Activated T-cell treated with anti-CD3 and anti-CD28 coated beads, Interleukin-2, amount 50 U/mL, for 72 hours (primary cell): Measurements from ENCODE around the gene MACROH2A2. TPM values are rescaled to one million over a fixed set of nuclear protein-coding genes. Genes with fewer than 3 reads are reported as not detected.

Source experiments
- ATAC-seq, 2 donors: fragments of 150-1000 bp; cut with Tn5 transposase; replicated peaks in 1 of 2; 2 replicates each; pipeline ENCODE4 v1.10.0; 2021; ENCODE audit warnings: moderate library complexity in 2 of 2, mild to moderate bottlenecking in 1 of 2
- DNase-seq, 2 donors: peaks; one replicate each; pipeline ENCODE4 v3.0.0; 2021 to 2022; ENCODE audit warnings: mixed read lengths in 1 of 2
- H3K27ac Mint-ChIP-seq: one replicate; pipeline ENCODE4 v1.8.0; 2022; ENCODE audit warnings: mild to moderate bottlenecking, moderate library complexity, mixed read lengths
- H3K27me3 Mint-ChIP-seq: one replicate; pipeline ENCODE4 v1.8.0; 2022; ENCODE audit warnings: low read depth, mixed read lengths
- H3K36me3 Mint-ChIP-seq, 2 donors: one replicate each; pipeline ENCODE4 v1.8.0; 2022; ENCODE audit warnings: mixed read lengths in 2 of 2, mild to moderate bottlenecking in 1 of 2; ENCODE audit not compliant: insufficient read depth in 2 of 2
- H3K4me1 Mint-ChIP-seq: one replicate; pipeline ENCODE4 v1.8.0; 2022; ENCODE audit warnings: low read depth, mixed read lengths
- H3K4me3 Mint-ChIP-seq, 2 donors: one replicate each; pipeline ENCODE4 v1.8.0; 2022; ENCODE audit warnings: mild to moderate bottlenecking in 2 of 2, mixed read lengths in 2 of 2, moderate library complexity in 2 of 2
- H3K9me3 Mint-ChIP-seq, 2 donors: one replicate each; pipeline ENCODE4 v1.8.0; 2022; ENCODE audit warnings: mixed read lengths in 2 of 2
- total RNA-seq, 2 donors: library from RNA; stranded (reverse); gene quantifications; one replicate each; pipeline ENCODE4 v1.2.3, GENCODE V29; 2022

The MACROH2A2 gene
- total RNA-seq, 2 donors from 2014 or later: 6.2 to 8.4 TPM

- Mint-ChIP-seq H3K27ac (no peak overlapping the region), H3K9me3 (no peaks in the 10 kb centered on the region), H3K27me3 (no peaks in the 10 kb centered on the region), H3K36me3 (no peaks in the 10 kb centered on the region), H3K4me1 (peaks cover 3% of the 10 kb centered on the region), H3K4me3 (no peak overlapping the region)
- DNase-seq: no peak
- no peak for ATAC-seq
Measured at GRCh38 chr10:70126700-70127395, 74.2 kb downstream of the MACROH2A2 start.

DNA sequence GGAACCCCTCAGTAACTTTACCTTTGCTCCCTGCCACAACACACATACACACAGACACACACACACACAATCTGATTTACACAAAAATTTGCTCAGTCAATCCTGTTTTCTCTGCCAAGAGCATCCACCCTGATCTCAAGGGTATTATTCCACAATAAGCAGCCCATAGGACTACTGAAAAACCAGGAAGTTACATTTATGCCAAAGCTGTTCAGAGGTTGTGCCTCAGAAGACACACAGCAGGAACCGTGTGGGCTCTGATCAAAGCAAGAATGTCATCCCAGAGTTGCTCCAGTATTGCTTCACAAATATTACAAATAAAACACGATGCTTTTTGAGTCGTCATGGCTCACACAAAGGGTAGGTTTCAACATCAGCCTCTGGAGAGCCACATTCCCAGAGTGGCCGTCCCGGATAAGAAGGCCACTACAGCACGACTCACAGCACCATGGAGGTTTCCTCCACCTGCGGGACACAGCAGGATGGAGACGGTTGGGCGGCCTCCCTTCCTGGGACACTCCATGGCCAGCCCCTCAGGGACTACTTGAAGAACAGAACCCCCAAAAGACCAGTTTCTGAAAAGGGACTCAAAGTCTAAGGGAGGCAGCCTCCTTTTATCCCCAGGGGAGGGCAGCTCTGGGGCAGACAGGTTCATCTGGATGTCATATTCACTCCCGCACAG lies 78.4 kb downstream of the MACROH2A2 start:
- H3K36me3 Mint-ChIP-seq: peaks cover 0 to 1% of the 10 kb centered on the region in 2 donors
- no peaks in the 10 kb centered on the region for H3K27me3 Mint-ChIP-seq
- no peak for ATAC-seq
- H3K27ac Mint-ChIP-seq: no peak overlapping the region
- peak overlapping the region; percentile 93 to 96 for H3K4me3 Mint-ChIP-seq
- no peaks in the 10 kb centered on the region for H3K9me3 Mint-ChIP-seq
- peaks cover 20% of the 10 kb centered on the region for H3K4me1 Mint-ChIP-seq
- no peak for DNase-seq

DNA sequence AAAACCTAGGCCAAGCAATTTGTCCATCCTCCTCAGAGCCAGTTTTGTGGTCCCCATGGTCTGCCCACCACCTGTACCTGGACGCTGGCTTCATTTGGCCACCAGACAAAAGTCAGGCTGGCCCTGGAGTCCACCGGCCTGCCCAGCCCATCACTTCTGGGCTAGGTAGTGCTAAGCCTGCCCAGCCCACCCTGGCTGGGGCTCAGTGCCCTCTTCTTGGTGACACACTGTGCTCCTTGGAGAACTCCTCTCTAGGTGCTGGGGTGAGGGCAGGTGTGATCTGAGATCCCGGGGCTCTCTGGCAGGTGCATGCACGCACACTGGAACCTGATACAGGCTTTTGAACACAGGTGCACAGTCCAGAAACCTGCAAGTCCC lies 78.9 kb downstream of the MACROH2A2 start:
- H3K4me3 Mint-ChIP-seq: peak overlapping the region; percentile 93 to 96
- H3K27ac Mint-ChIP-seq: no peak overlapping the region
- peaks cover 20% of the 10 kb centered on the region for H3K4me1 Mint-ChIP-seq
- no peaks in the 10 kb centered on the region for H3K27me3 Mint-ChIP-seq
- H3K9me3 Mint-ChIP-seq: no peaks in the 10 kb centered on the region
- ATAC-seq (no peak), DNase-seq (no peak)
- peaks cover 0 to 1% of the 10 kb centered on the region in 2 donors for H3K36me3 Mint-ChIP-seq

DNA sequence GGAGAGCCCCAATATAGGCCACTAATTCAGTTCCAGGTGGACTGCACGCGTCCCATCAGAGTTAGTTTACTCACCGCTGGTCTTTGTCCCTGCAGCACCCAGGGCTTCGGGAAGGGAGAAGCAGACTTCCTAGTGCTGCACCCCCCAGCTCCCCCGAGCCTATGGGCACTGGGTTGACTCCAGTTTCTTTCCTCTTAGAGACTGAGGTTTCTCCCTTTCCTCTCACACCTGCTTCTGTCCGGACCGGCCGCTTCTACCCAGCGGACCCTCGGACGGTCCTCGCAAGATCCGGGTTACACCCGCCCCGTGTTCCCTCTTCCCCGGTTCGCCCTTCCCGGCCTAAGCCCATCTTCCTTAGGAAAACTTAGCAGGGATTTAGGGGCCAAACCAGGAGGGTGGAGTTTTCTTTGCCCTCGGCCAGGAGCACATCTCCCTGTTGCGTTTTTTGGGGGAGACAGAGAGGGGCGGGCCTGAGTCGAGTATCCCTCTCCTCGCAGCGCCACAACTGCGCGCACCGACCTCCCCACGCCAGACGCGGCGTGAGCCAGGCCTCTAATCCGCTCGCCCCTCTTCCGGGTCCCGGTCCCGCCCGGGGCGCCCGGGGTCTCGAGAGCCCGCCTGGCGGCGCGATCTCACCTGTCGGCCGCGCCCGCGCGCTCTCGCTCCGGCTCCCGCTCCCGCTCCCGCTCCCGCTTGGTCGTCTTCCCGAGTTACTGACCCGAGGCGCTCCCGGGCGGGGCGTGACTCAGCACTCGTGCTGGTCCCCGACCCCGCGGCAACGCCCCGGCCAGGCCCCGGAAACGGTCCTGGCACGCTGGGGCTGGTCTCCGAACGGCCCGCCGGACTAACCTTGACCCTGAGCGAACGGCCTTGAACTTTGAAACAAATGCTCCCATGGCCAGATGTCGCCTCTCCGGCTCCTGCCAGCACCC lies 79.7 kb downstream of the MACROH2A2 start, which contains the start of gene AIFM2:
Gene AIFM2 (minus strand): TSS at position 728 of the 932 bp plus-strand sequence. CDS start 8,741 bp downstream, outside the sequence.
- Mint-ChIP-seq H3K9me3 (no peaks in the 10 kb centered on the region), H3K4me3 (peak within 1 kb of the TSS; percentile 93 to 96), H3K27me3 (no peaks in the 10 kb centered on the region), H3K4me1 (peaks cover 20% of the 10 kb centered on the region), H3K27ac (peak within 1 kb of the TSS; percentile 96), H3K36me3 (peaks cover 0 to 1% of the 10 kb centered on the region in 2 donors)
- ATAC-seq (peak; percentile 82 to 88), DNase-seq (peak; percentile 55 to 73)

DNA sequence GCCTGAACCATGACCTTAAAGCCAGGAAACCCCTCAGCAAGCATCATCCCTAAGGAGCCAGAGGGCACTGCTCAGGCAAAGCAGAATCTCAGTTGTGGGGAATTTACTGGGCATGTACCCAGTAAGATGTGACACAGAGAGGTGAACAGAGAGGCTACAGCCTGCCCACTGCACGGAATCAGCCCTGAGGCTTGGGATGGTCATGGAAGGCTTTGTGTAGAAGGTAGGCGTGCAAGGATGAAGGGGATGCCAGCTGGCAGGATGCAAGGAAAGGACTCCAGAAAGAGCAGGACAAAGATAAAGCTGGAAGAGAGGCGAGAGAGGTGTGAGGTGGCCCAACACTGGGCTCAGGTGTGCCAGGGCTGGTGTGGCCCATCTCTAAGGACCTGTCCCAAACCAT lies 82.4 kb downstream of the MACROH2A2 start:
- ATAC-seq (no peak), DNase-seq (no peak)
- Mint-ChIP-seq H3K36me3 (peaks cover 0 to 1% of the 10 kb centered on the region in 2 donors), H3K27ac (no peak overlapping the region), H3K4me3 (no peak overlapping the region), H3K4me1 (peaks cover 20% of the 10 kb centered on the region), H3K9me3 (no peaks in the 10 kb centered on the region), H3K27me3 (no peaks in the 10 kb centered on the region)

- no peak for DNase-seq
- no peak for ATAC-seq
- no peak overlapping the region for H3K27ac Mint-ChIP-seq
- H3K27me3 Mint-ChIP-seq: no peaks in the 10 kb centered on the region
- H3K4me1 Mint-ChIP-seq: peaks cover 20% of the 10 kb centered on the region
- no peaks in the 10 kb centered on the region for H3K9me3 Mint-ChIP-seq
- no peak overlapping the region for H3K4me3 Mint-ChIP-seq
- peaks cover 0 to 1% of the 10 kb centered on the region in 2 donors for H3K36me3 Mint-ChIP-seq
Measured at GRCh38 chr10:70135684-70136083, 83.0 kb downstream of the MACROH2A2 start.

- DNase-seq (no peak), ATAC-seq (no peak)
- Mint-ChIP-seq H3K9me3 (no peaks in the 10 kb centered on the region), H3K36me3 (peaks cover 0 to 1% of the 10 kb centered on the region in 2 donors), H3K27me3 (no peaks in the 10 kb centered on the region), H3K4me3 (no peak overlapping the region), H3K27ac (no peak overlapping the region), H3K4me1 (peaks cover 14% of the 10 kb centered on the region)
Measured at GRCh38 chr10:70137135-70137534, 84.5 kb downstream of the MACROH2A2 start.

- no peak for ATAC-seq
- Mint-ChIP-seq H3K27ac (no peak overlapping the region), H3K9me3 (no peaks in the 10 kb centered on the region), H3K27me3 (no peaks in the 10 kb centered on the region), H3K4me3 (no peak overlapping the region), H3K4me1 (peaks cover 12% of the 10 kb centered on the region), H3K36me3 (no peaks in the 10 kb centered on the region)
- DNase-seq: no peak
Measured at GRCh38 chr10:70137927-70138883, 85.6 kb downstream of the MACROH2A2 start.

GRCh38 chr10:70139151-70139996 lies 86.7 kb downstream of the MACROH2A2 start:
- no peaks in the 10 kb centered on the region for H3K9me3 Mint-ChIP-seq
- H3K27me3 Mint-ChIP-seq: no peaks in the 10 kb centered on the region
- H3K4me3 Mint-ChIP-seq: no peak overlapping the region
- ATAC-seq (no peak), DNase-seq (no peak)
- no peaks in the 10 kb centered on the region for H3K36me3 Mint-ChIP-seq
- H3K4me1 Mint-ChIP-seq: peaks cover 12% of the 10 kb centered on the region
- H3K27ac Mint-ChIP-seq: no peak overlapping the region

GRCh38 chr10:70139997-70140250 lies 87.3 kb downstream of the MACROH2A2 start:
- H3K9me3 Mint-ChIP-seq: no peaks in the 10 kb centered on the region

GRCh38 chr10:70140297-70140696 lies 87.7 kb downstream of the MACROH2A2 start:
- no peak overlapping the region for H3K4me3 Mint-ChIP-seq
- ATAC-seq: no peak
- no peaks in the 10 kb centered on the region for H3K27me3 Mint-ChIP-seq
- H3K27ac Mint-ChIP-seq: no peak overlapping the region
- peaks cover 20% of the 10 kb centered on the region for H3K4me1 Mint-ChIP-seq
- H3K36me3 Mint-ChIP-seq: no peaks in the 10 kb centered on the region
- H3K9me3 Mint-ChIP-seq: no peaks in the 10 kb centered on the region
- DNase-seq: no peak

More at GRCh38 chr10:70139997-70140250, 87.3 kb downstream of the MACROH2A2 start:
- Mint-ChIP-seq H3K4me3 (no peak overlapping the region), H3K4me1 (peaks cover 18% of the 10 kb centered on the region), H3K27me3 (no peaks in the 10 kb centered on the region), H3K27ac (no peak overlapping the region), H3K36me3 (no peaks in the 10 kb centered on the region)
- DNase-seq: no peak
- no peak for ATAC-seq

GRCh38 chr10:70142555-70142954 lies 89.9 kb downstream of the MACROH2A2 start:
- ATAC-seq (no peak), DNase-seq (no peak)
- H3K36me3 Mint-ChIP-seq: no peaks in the 10 kb centered on the region
- no peak overlapping the region for H3K4me3 Mint-ChIP-seq
- no peaks in the 10 kb centered on the region for H3K9me3 Mint-ChIP-seq
- peaks cover 29% of the 10 kb centered on the region for H3K4me1 Mint-ChIP-seq
- no peaks in the 10 kb centered on the region for H3K27me3 Mint-ChIP-seq
- no peak overlapping the region for H3K27ac Mint-ChIP-seq
